ENCODE measurements around the gene DAGLA.
"Not testable (repeated sequence)": the region's sequence is repeated elsewhere in the genome, so short reads cannot be mapped to it uniquely, and the experiment has no call there.

GRCh38 chr11:61673946-61674467, 6.2 kb upstream of the DAGLA start:
- TF ChIP-seq POLR2A, CTCF (IDR thresholded peaks at IDR 0.05): not testable (repeated sequence)
